ENCODE data around the gene ATP6V0E1.

ATP6V0E1 gene

GRCh38 chr5:172954751-172955159 is 28.8 kb upstream of the ATP6V0E1 start:
- no peaks in the 10 kb centered on the region for H3K9me3 ChIP-seq
- H3K4me2 ChIP-seq, result peak overlapping the region; percentile 59
- H3K36me3 ChIP-seq, result peaks cover 24% of the 10 kb centered on the region
- H3K4me1 ChIP-seq, result peaks cover 79% of the 10 kb centered on the region
- H3K27me3 ChIP-seq, result no peaks in the 10 kb centered on the region
- H3K4me3 ChIP-seq, result no peak overlapping the region
- H4K20me1 ChIP-seq, result peaks cover 22% of the 10 kb centered on the region; the same call in 1 of the 2 replicates
- TF ChIP-seq Cebpa-rat (IDR thresholded peaks at IDR 0.05), result no peak
- no peak overlapping the region; the same call in 1 of the 2 replicates for H3K9ac ChIP-seq
- peak overlapping the region; percentile 34; the same call in 1 of the 2 replicates for H3K27ac ChIP-seq

- Histone ChIP-seq H3K27me3 (no peaks in the 10 kb centered on the region), H3K9me3 (no peaks in the 10 kb centered on the region), H3K4me2 (no peak overlapping the region), H3K4me3 (no peak overlapping the region), H3K4me1 (peaks cover 77% of the 10 kb centered on the region), H4K20me1 (peaks cover 8% of the 10 kb centered on the region; the same call in 1 of the 2 replicates), H3K9ac (no peak overlapping the region), H3K36me3 (peaks cover 10% of the 10 kb centered on the region), H3K27ac (no peak overlapping the region)
- no peak for TF ChIP-seq Cebpa-rat (IDR thresholded peaks at IDR 0.05)
Measured at GRCh38 chr5:172956228-172956627, 27.3 kb upstream of the ATP6V0E1 start.

GRCh38 chr5:172956936-172957335 is 26.6 kb upstream of the ATP6V0E1 start:
- Histone ChIP-seq H3K4me3 (no peak overlapping the region), H3K36me3 (peaks cover 10% of the 10 kb centered on the region), H3K9me3 (no peaks in the 10 kb centered on the region), H3K27me3 (no peaks in the 10 kb centered on the region), H3K9ac (no peak overlapping the region), H3K4me2 (no peak overlapping the region), H3K4me1 (peaks cover 70% of the 10 kb centered on the region), H4K20me1 (peaks cover 1% of the 10 kb centered on the region; the same call in 1 of the 2 replicates), H3K27ac (no peak overlapping the region)
- no peak for TF ChIP-seq Cebpa-rat (IDR thresholded peaks at IDR 0.05)

GRCh38 chr5:172957458-172957857 is 26.1 kb upstream of the ATP6V0E1 start:
- H3K9ac ChIP-seq, result no peak overlapping the region
- H3K36me3 ChIP-seq, result peaks cover 12% of the 10 kb centered on the region
- no peaks in the 10 kb centered on the region for H3K27me3 ChIP-seq

GRCh38 chr5:172958331-172959046 is 25.1 kb upstream of the ATP6V0E1 start:
- Histone ChIP-seq H3K27ac (peak overlapping the region; percentile 88), H3K4me3 (peak overlapping the region; percentile 90), H3K4me2 (peak overlapping the region; percentile 97), H3K9me3 (no peaks in the 10 kb centered on the region), H4K20me1 (no peaks in the 10 kb centered on the region), H3K4me1 (peaks cover 64% of the 10 kb centered on the region), H3K27me3 (no peaks in the 10 kb centered on the region), H3K36me3 (peaks cover 19% of the 10 kb centered on the region), H3K9ac (peak overlapping the region; percentile 93)
- no peak for TF ChIP-seq Cebpa-rat (IDR thresholded peaks at IDR 0.05)

More at GRCh38 chr5:172957458-172957857, 26.1 kb upstream of the ATP6V0E1 start:
- Histone ChIP-seq H3K9me3 (no peaks in the 10 kb centered on the region), H4K20me1 (no peaks in the 10 kb centered on the region), H3K27ac (no peak overlapping the region), H3K4me3 (no peak overlapping the region), H3K4me2 (no peak overlapping the region), H3K4me1 (peaks cover 68% of the 10 kb centered on the region)
- no peak for TF ChIP-seq Cebpa-rat (IDR thresholded peaks at IDR 0.05)

- Histone ChIP-seq H3K4me1 (peaks cover 48% of the 10 kb centered on the region), H3K9me3 (no peaks in the 10 kb centered on the region), H3K27me3 (no peaks in the 10 kb centered on the region), H3K4me3 (peak overlapping the region; percentile 90), H3K27ac (peak overlapping the region; percentile 88), H4K20me1 (no peaks in the 10 kb centered on the region), H3K4me2 (peak overlapping the region; percentile 97), H3K36me3 (peaks cover 31% of the 10 kb centered on the region), H3K9ac (peak overlapping the region; percentile 93)
- TF ChIP-seq Cebpa-rat (IDR thresholded peaks at IDR 0.05), result no peak
Measured at GRCh38 chr5:172959824-172960799, 23.5 kb upstream of the ATP6V0E1 start.

GRCh38 chr5:172969921-172970320 is 13.7 kb upstream of the ATP6V0E1 start:
- Histone ChIP-seq H3K4me2 (0 out of 2 replicates have a peak overlapping the region, but pooled peaks have one; percentile 64), H3K4me3 (no peak overlapping the region), H3K27me3 (no peaks in the 10 kb centered on the region), H3K4me1 (peaks cover 19% of the 10 kb centered on the region), H4K20me1 (no peaks in the 10 kb centered on the region), H3K36me3 (peaks cover 40% of the 10 kb centered on the region), H3K9me3 (no peaks in the 10 kb centered on the region), H3K27ac (no peak overlapping the region), H3K9ac (no peak overlapping the region)
- TF ChIP-seq Cebpa-rat (IDR thresholded peaks at IDR 0.05), result no peak

- H3K36me3 ChIP-seq, result peaks cover 25% of the 10 kb centered on the region
- H4K20me1 ChIP-seq, result no peaks in the 10 kb centered on the region
- no peak for TF ChIP-seq Cebpa-rat (IDR thresholded peaks at IDR 0.05)
- no peak overlapping the region for H3K4me2 ChIP-seq
- no peaks in the 10 kb centered on the region for H3K27me3 ChIP-seq
- no peak overlapping the region for H3K4me3 ChIP-seq
- no peak overlapping the region for H3K9ac ChIP-seq
- peaks cover 19% of the 10 kb centered on the region for H3K4me1 ChIP-seq
- no peaks in the 10 kb centered on the region for H3K9me3 ChIP-seq
- H3K27ac ChIP-seq, result no peak overlapping the region
Measured at GRCh38 chr5:172971482-172971881, 12.1 kb upstream of the ATP6V0E1 start.

- Histone ChIP-seq H3K27ac (no peak overlapping the region), H3K4me1 (peaks cover 19% of the 10 kb centered on the region), H4K20me1 (no peaks in the 10 kb centered on the region), H3K27me3 (no peaks in the 10 kb centered on the region), H3K36me3 (peaks cover 21% of the 10 kb centered on the region), H3K4me3 (no peak overlapping the region), H3K9ac (no peak overlapping the region), H3K4me2 (no peak overlapping the region), H3K9me3 (no peaks in the 10 kb centered on the region)
- TF ChIP-seq Cebpa-rat (IDR thresholded peaks at IDR 0.05), result no peak
Measured at GRCh38 chr5:172972552-172972951, 11.0 kb upstream of the ATP6V0E1 start.
